HepG2 (cell line): ENCODE measurements around the gene CCDC116. TPM values are rescaled to one million over a fixed set of nuclear protein-coding genes. Genes with fewer than 3 reads are reported as not detected.
A peak's percentile ranks its signal among the peaks of the same experiment; 100 is the strongest.

Experiments used
- ETV5 ChIP-seq: IDR thresholded peaks from 2 replicates; pipeline ENCODE4 v1.6.1; 2018; ENCODE audit warnings: missing biosample characterization, missing genetic modification reagents, inconsistent platforms, borderline replicate concordance
- GPN1 ChIP-seq: sonication (generic); formaldehyde crosslinking; IDR thresholded peaks from 2 replicates; pipeline ENCODE4 v1.5.1; 2020; ENCODE audit warnings: missing genetic modification reagents, borderline replicate concordance
- JARID2 ChIP-seq: sonication (generic); formaldehyde crosslinking; IDR thresholded peaks from 2 replicates; pipeline ENCODE4 v1.8.1; 2023; ENCODE audit warnings: missing genetic modification reagents, inconsistent platforms; ENCODE audit not compliant: insufficient replicate concordance
- REXO4 ChIP-seq: sonication (generic); formaldehyde crosslinking; IDR thresholded peaks from 2 replicates; pipeline ENCODE4 v1.8.0; 2022; ENCODE audit warnings: missing genetic modification reagents, mild to moderate bottlenecking, borderline replicate concordance
- SRSF1 ChIP-seq: fragments of 200-400 bp; formaldehyde crosslinking; optimal IDR thresholded peaks from 2 replicates; pipeline ENCODE3; 2017; ENCODE audit warnings: mild to moderate bottlenecking, low read depth, low read length, moderate library complexity
- ZFP82 ChIP-seq: sonication (generic); formaldehyde crosslinking; IDR thresholded peaks from 2 replicates; pipeline ENCODE4 v1.5.1; 2020; ENCODE audit warnings: mild to moderate bottlenecking, missing genetic modification reagents, borderline replicate concordance
- ZNF264 ChIP-seq: sonication (generic); formaldehyde crosslinking; IDR thresholded peaks from 2 replicates; pipeline ENCODE4 v1.4.0; 2020; ENCODE audit warnings: missing genetic modification reagents
- ZNF556 ChIP-seq: sonication (generic); formaldehyde crosslinking; IDR thresholded peaks from 2 replicates; pipeline ENCODE4 v1.4.0; 2020; ENCODE audit warnings: mild to moderate bottlenecking, missing genetic modification reagents, borderline replicate concordance
- ZNF570 ChIP-seq: sonication (generic); formaldehyde crosslinking; IDR thresholded peaks from 2 replicates; pipeline ENCODE4 v1.4.0; 2020; ENCODE audit warnings: mild to moderate bottlenecking, missing genetic modification reagents, borderline replicate concordance
- ZNF607 ChIP-seq: sonication (generic); formaldehyde crosslinking; IDR thresholded peaks from 2 replicates; pipeline ENCODE4 v1.5.1; 2020; ENCODE audit warnings: missing genetic modification reagents, mild to moderate bottlenecking, borderline replicate concordance
- ZNF652 ChIP-seq: IDR thresholded peaks from 2 replicates; pipeline ENCODE4 v1.6.1; 2016; ENCODE audit warnings: low read depth, borderline replicate concordance
- ZNF7 ChIP-seq: IDR thresholded peaks from 2 replicates; pipeline ENCODE4 v1.6.1; 2016; ENCODE audit warnings: missing biosample characterization, missing genetic modification reagents
- polyA plus RNA-seq, 8 experiments: library from polyadenylated mRNA; depleted of rRNA in 3 of 8; stranded (reverse) in 7 of 8; unstranded in 1 of 8; fragments of >200 nt; fragmentation: Illumina TruSeq in 4 of 8; extraction: Trizol in 4 of 8; gene quantifications; 2 replicates each; pipeline versions ENCODE4 v1.2.1 to v1.2.3, GENCODE V29; 2011 to 2016; ENCODE audit warnings: low read depth in 4 of 8, missing spikeins in 1 of 8, mixed read lengths in 1 of 8; ENCODE audit not compliant: insufficient read depth in 1 of 8
- total RNA-seq, 5 experiments: library from RNA; depleted of rRNA; stranded (reverse); fragments of >200 nt; fragmentation: Illumina TruSeq; extraction: Trizol; gene quantifications; 2 replicates each; pipeline ENCODE4 v1.2.3, GENCODE V29; 2016; ENCODE audit warnings: low read depth in 1 of 5
- TF ChIP-seq, protein P1 (sequence below): sonication (generic); formaldehyde crosslinking; IDR thresholded peaks from 2 replicates; pipeline ENCODE4 v1.5.0; 2020; ENCODE audit warnings: mild to moderate bottlenecking, missing genetic modification reagents, borderline replicate concordance
- TF ChIP-seq, protein P2 (sequence below): sonication (generic); formaldehyde crosslinking; IDR thresholded peaks from 2 replicates; pipeline ENCODE4 v1.4.0; 2020; ENCODE audit warnings: missing genetic modification reagents, borderline replicate concordance
- TF ChIP-seq, protein P3 (sequence below): IDR thresholded peaks from 2 replicates; pipeline ENCODE4 v1.6.1; 2016; ENCODE audit warnings: low read depth, control low read depth

CCDC116 gene
- total and polyA plus RNA-seq, 2 of the 13 experiments (the other 11 are each of a cell fraction or from before 2014, with no cell fraction given), result 0.15 to 0.33 TPM

DNA sequence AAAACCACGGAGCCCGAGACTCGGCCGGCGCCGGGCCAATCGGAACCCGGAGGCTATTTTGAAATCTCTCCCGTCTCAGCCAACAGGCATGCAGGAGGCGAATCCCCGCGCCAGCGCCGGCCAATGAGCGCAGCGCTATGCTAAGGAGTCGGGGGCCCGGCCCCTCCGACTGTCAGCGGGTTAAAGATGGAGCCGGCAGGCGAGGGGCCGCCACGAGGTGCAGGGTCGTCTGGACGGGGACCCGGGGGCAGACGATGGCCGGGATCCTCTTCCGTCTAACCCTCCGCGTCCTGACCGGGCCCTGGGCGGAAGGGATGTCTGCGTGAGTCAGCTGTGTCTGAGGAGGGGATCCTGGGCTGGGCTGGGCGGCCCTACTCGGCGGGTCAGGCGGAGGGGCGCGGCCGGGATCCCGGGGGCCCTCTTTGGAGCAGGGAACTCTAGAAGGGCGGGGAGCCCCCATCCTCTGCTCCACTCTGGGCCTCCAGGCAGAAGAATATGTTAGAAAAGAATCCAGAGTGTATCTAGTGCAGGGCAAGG lies 19.5 kb downstream of the CCDC116 start (continued):
- TF ChIP-seq, protein P1, sequence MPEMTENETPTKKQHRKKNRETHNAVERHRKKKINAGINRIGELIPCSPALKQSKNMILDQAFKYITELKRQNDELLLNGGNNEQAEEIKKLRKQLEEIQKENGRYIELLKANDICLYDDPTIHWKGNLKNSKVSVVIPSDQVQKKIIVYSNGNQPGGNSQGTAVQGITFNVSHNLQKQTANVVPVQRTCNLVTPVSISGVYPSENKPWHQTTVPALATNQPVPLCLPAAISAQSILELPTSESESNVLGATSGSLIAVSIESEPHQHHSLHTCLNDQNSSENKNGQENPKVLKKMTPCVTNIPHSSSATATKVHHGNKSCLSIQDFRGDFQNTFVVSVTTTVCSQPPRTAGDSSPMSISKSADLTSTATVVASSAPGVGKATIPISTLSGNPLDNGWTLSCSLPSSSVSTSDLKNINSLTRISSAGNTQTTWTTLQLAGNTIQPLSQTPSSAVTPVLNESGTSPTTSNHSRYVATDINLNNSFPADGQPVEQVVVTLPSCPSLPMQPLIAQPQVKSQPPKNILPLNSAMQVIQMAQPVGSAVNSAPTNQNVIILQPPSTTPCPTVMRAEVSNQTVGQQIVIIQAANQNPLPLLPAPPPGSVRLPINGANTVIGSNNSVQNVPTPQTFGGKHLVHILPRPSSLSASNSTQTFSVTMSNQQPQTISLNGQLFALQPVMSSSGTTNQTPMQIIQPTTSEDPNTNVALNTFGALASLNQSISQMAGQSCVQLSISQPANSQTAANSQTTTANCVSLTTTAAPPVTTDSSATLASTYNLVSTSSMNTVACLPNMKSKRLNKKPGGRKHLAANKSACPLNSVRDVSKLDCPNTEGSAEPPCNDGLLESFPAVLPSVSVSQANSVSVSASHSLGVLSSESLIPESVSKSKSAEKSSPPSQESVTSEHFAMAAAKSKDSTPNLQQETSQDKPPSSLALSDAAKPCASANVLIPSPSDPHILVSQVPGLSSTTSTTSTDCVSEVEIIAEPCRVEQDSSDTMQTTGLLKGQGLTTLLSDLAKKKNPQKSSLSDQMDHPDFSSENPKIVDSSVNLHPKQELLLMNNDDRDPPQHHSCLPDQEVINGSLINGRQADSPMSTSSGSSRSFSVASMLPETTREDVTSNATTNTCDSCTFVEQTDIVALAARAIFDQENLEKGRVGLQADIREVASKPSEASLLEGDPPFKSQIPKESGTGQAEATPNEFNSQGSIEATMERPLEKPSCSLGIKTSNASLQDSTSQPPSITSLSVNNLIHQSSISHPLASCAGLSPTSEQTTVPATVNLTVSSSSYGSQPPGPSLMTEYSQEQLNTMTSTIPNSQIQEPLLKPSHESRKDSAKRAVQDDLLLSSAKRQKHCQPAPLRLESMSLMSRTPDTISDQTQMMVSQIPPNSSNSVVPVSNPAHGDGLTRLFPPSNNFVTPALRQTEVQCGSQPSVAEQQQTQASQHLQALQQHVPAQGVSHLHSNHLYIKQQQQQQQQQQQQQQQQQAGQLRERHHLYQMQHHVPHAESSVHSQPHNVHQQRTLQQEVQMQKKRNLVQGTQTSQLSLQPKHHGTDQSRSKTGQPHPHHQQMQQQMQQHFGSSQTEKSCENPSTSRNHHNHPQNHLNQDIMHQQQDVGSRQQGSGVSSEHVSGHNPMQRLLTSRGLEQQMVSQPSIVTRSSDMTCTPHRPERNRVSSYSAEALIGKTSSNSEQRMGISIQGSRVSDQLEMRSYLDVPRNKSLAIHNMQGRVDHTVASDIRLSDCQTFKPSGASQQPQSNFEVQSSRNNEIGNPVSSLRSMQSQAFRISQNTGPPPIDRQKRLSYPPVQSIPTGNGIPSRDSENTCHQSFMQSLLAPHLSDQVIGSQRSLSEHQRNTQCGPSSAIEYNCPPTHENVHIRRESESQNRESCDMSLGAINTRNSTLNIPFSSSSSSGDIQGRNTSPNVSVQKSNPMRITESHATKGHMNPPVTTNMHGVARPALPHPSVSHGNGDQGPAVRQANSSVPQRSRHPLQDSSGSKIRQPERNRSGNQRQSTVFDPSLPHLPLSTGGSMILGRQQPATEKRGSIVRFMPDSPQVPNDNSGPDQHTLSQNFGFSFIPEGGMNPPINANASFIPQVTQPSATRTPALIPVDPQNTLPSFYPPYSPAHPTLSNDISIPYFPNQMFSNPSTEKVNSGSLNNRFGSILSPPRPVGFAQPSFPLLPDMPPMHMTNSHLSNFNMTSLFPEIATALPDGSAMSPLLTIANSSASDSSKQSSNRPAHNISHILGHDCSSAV (CRISPR knock-in tag), result no peak
- TF ChIP-seq ZNF570 (CRISPR knock-in tag), result no peak
- no peak for TF ChIP-seq ZNF264 (CRISPR knock-in tag)
- peak; percentile 26; the same call in 1 of the 2 replicates for TF ChIP-seq ZNF607 (CRISPR knock-in tag)
- TF ChIP-seq SRSF1, result peak; percentile 13
- no peak for TF ChIP-seq JARID2 (CRISPR knock-in tag)
- no peak for TF ChIP-seq REXO4 (CRISPR knock-in tag)
- TF ChIP-seq, protein P2, sequence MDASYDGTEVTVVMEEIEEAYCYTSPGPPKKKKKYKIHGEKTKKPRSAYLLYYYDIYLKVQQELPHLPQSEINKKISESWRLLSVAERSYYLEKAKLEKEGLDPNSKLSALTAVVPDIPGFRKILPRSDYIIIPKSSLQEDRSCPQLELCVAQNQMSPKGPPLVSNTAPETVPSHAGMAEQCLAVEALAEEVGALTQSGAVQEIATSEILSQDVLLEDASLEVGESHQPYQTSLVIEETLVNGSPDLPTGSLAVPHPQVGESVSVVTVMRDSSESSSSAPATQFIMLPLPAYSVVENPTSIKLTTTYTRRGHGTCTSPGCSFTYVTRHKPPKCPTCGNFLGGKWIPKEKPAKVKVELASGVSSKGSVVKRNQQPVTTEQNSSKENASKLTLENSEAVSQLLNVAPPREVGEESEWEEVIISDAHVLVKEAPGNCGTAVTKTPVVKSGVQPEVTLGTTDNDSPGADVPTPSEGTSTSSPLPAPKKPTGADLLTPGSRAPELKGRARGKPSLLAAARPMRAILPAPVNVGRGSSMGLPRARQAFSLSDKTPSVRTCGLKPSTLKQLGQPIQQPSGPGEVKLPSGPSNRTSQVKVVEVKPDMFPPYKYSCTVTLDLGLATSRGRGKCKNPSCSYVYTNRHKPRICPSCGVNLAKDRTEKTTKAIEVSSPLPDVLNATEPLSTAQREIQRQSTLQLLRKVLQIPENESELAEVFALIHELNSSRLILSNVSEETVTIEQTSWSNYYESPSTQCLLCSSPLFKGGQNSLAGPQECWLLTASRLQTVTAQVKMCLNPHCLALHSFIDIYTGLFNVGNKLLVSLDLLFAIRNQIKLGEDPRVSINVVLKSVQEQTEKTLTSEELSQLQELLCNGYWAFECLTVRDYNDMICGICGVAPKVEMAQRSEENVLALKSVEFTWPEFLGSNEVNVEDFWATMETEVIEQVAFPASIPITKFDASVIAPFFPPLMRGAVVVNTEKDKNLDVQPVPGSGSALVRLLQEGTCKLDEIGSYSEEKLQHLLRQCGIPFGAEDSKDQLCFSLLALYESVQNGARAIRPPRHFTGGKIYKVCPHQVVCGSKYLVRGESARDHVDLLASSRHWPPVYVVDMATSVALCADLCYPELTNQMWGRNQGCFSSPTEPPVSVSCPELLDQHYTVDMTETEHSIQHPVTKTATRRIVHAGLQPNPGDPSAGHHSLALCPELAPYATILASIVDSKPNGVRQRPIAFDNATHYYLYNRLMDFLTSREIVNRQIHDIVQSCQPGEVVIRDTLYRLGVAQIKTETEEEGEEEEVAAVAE (CRISPR knock-in tag), result peak; percentile 86; the same call in 1 of the 2 replicates
- no peak for TF ChIP-seq ZNF7
- TF ChIP-seq ZNF556, result no peak
- TF ChIP-seq ZFP82 (CRISPR knock-in tag), result no peak
- no peak for TF ChIP-seq GPN1
- no peak for TF ChIP-seq ZNF652
- TF ChIP-seq, protein P3, sequence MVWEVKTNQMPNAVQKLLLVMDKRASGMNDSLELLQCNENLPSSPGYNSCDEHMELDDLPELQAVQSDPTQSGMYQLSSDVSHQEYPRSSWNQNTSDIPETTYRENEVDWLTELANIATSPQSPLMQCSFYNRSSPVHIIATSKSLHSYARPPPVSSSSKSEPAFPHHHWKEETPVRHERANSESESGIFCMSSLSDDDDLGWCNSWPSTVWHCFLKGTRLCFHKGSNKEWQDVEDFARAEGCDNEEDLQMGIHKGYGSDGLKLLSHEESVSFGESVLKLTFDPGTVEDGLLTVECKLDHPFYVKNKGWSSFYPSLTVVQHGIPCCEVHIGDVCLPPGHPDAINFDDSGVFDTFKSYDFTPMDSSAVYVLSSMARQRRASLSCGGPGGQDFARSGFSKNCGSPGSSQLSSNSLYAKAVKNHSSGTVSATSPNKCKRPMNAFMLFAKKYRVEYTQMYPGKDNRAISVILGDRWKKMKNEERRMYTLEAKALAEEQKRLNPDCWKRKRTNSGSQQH, result no peak; the same call in 1 of the 2 replicates
- TF ChIP-seq ETV5 (CRISPR knock-in tag), result no peak; the same call in 1 of the 2 replicates
